GM12892 (cell line): ENCODE data around the gene NCBP1.

Source experiments
- DNase-seq: peaks from one replicate; pipeline ENCODE4 v3.0.0; 2011; ENCODE audit not compliant: insufficient read length
- FAIRE-seq: peaks from 2 replicates; lab custom pipeline; 2011; peaks lifted over from hg19 to GRCh38; lab: Jason Lieb, UNC
- POLR2A ChIP-seq: IDR thresholded peaks from 2 replicates; pipeline ENCODE4 v1.6.1; 2011; ENCODE audit warnings: low read depth, low read length, control low read depth
- POLR2AphosphoS5 ChIP-seq: IDR thresholded peaks from 2 replicates; pipeline ENCODE4 v1.6.1; 2011; ENCODE audit warnings: low read depth, low read length, control low read depth
- TAF1 ChIP-seq: IDR thresholded peaks from 2 replicates; pipeline ENCODE4 v1.6.1; 2011; ENCODE audit warnings: low read depth, mild to moderate bottlenecking, control low read depth, low read length, borderline replicate concordance

Gene NCBP1

GRCh38 chr9:97660340-97660739, 26.7 kb downstream of the NCBP1 start:
- TF ChIP-seq POLR2AphosphoS5 (no peak), POLR2A (no peak), TAF1 (no peak)
- DNase-seq (no peak), FAIRE-seq (no peak)

- TF ChIP-seq POLR2A (no peak), TAF1 (no peak), POLR2AphosphoS5 (no peak)
- FAIRE-seq = no peak
- no peak for DNase-seq
These were observed 27.2 kb downstream of the NCBP1 start for GRCh38 chr9:97660847-97661246.

GRCh38 chr9:97665742-97666141, 32.1 kb downstream of the NCBP1 start:
- DNase-seq = no peak
- peak; percentile 5 for FAIRE-seq
- TF ChIP-seq POLR2A = no peak
- no peak for TF ChIP-seq TAF1
- TF ChIP-seq POLR2AphosphoS5 = no peak

GRCh38 chr9:97666907-97667686, 33.5 kb downstream of the NCBP1 start:
- FAIRE-seq = no peak
- no peak for DNase-seq

GRCh38 chr9:97668485-97668884, 34.9 kb downstream of the NCBP1 start:
- TF ChIP-seq TAF1 = no peak
- no peak for TF ChIP-seq POLR2A
- no peak for TF ChIP-seq POLR2AphosphoS5
- DNase-seq = no peak
- no peak for FAIRE-seq

More at GRCh38 chr9:97666907-97667686, 33.5 kb downstream of the NCBP1 start:
- TF ChIP-seq POLR2AphosphoS5 (no peak), POLR2A (no peak), TAF1 (no peak)

GRCh38 chr9:97670586-97670985, 37.0 kb downstream of the NCBP1 start:
- no peak for TF ChIP-seq POLR2AphosphoS5
- TF ChIP-seq TAF1 = no peak
- TF ChIP-seq POLR2A = no peak
- FAIRE-seq = no peak
- no peak for DNase-seq

GRCh38 chr9:97672403-97672802, 38.8 kb downstream of the NCBP1 start:
- FAIRE-seq = no peak
- TF ChIP-seq POLR2AphosphoS5 = no peak
- no peak for TF ChIP-seq TAF1
- TF ChIP-seq POLR2A = no peak
- no peak for DNase-seq

GRCh38 chr9:97673922-97674321, 40.3 kb downstream of the NCBP1 start:
- DNase-seq (no peak), FAIRE-seq (no peak)
- TF ChIP-seq POLR2AphosphoS5 (no peak), TAF1 (no peak), POLR2A (no peak)

GRCh38 chr9:97675655-97676054, 42.0 kb downstream of the NCBP1 start:
- FAIRE-seq = peak; percentile 69
- DNase-seq = no peak
- TF ChIP-seq POLR2A = no peak

- no peak for FAIRE-seq
- TF ChIP-seq TAF1 = no peak
- TF ChIP-seq POLR2AphosphoS5 = no peak
- TF ChIP-seq POLR2A = no peak
These were observed 48.6 kb downstream of the NCBP1 start for GRCh38 chr9:97682242-97682641.

GRCh38 chr9:97688654-97689053, 55.0 kb downstream of the NCBP1 start:
- TF ChIP-seq POLR2A (no peak), TAF1 (no peak), POLR2AphosphoS5 (no peak)
- no peak for DNase-seq
- FAIRE-seq = peak; percentile 9

More at GRCh38 chr9:97682242-97682641, 48.6 kb downstream of the NCBP1 start:
- no peak for DNase-seq

- no peak for FAIRE-seq
- DNase-seq = no peak
- TF ChIP-seq POLR2AphosphoS5 (no peak), POLR2A (no peak), TAF1 (no peak)
These were observed 56.0 kb downstream of the NCBP1 start for GRCh38 chr9:97689401-97690180.

- FAIRE-seq (no peak), DNase-seq (no peak)
- TF ChIP-seq POLR2AphosphoS5 = no peak
- TF ChIP-seq POLR2A = no peak
- TF ChIP-seq TAF1 = no peak
These were observed 61.1 kb downstream of the NCBP1 start for GRCh38 chr9:97694769-97695168.
